CD4-positive, alpha-beta T cell (primary cell): ENCODE measurements around the gene DIP2C. TPM values are rescaled to one million over a fixed set of nuclear protein-coding genes. Genes with fewer than 3 reads are reported as not detected.

Experiments used
- ATAC-seq: fragments of 200-7000 bp; cut with Tn5 transposase; one replicate; pipeline ENCODE4 v1.10.0; 2022; ENCODE audit warnings: mild to moderate bottlenecking; ENCODE audit not compliant: poor library complexity
- CTCF ChIA-PET: fragments of 350-600 bp; sonication (Branson Sonifier 250); formaldehyde crosslinking; loops from one replicate; lab custom pipeline; 2021; ENCODE audit warnings: antibody characterized with exemption, inconsistent platforms; lab: Charles Lee
- POLR2A ChIA-PET: fragments of 350-600 bp; sonication (Branson Sonifier 250); formaldehyde crosslinking; loops from one replicate; lab custom pipeline; 2021; ENCODE audit warnings: antibody characterized with exemption, inconsistent platforms; lab: Charles Lee
- DNase-seq, 14 experiments: peaks; one replicate each; pipeline ENCODE4 v3.0.0-alpha.2; 2013 to 2020; ENCODE audit warnings: mixed read lengths in 2 of 14
- H3K27ac ChIP-seq, 2 donors: one replicate each; pipeline versions ENCODE4 v1.5.1 to v1.7.0; 2013; ENCODE audit warnings: low read length in 2 of 2, low read depth in 1 of 2, mild to moderate bottlenecking in 1 of 2
- H3K27me3 ChIP-seq, 2 experiments: 1 replicate in 1 of 2; 2 replicates in 1 of 2; pipeline versions ENCODE4 v1.6.1 to v1.7.0; 2013; ENCODE audit warnings: low read length in 2 of 2, control low read depth in 1 of 2, mild to moderate bottlenecking in 1 of 2, moderate library complexity in 1 of 2; ENCODE audit not compliant: insufficient read depth in 2 of 2, control insufficient read depth in 1 of 2
- H3K36me3 ChIP-seq: one replicate; pipeline ENCODE4 v1.6.1; 2013; ENCODE audit warnings: low read length, control low read depth; ENCODE audit not compliant: insufficient read depth
- H3K4me1 ChIP-seq: one replicate; pipeline ENCODE4 v1.6.1; 2013; ENCODE audit warnings: low read length, control low read depth; ENCODE audit not compliant: insufficient read depth
- H3K4me3 ChIP-seq: one replicate; pipeline ENCODE4 v1.5.1; 2013; ENCODE audit warnings: mild to moderate bottlenecking, low read length, moderate library complexity
- H3K9me3 ChIP-seq, 2 experiments: 1 replicate in 1 of 2; 2 replicates in 1 of 2; pipeline versions ENCODE4 v1.6.1 to v1.7.0; 2013; ENCODE audit warnings: low read length in 2 of 2, mild to moderate bottlenecking in 2 of 2, control low read depth in 1 of 2, moderate library complexity in 1 of 2; ENCODE audit not compliant: control insufficient read depth in 1 of 2, insufficient read depth in 1 of 2
- H3K27ac Mint-ChIP-seq: one replicate; pipeline ENCODE4 v1.8.0; 2020; ENCODE audit warnings: mixed read lengths
- H3K27me3 Mint-ChIP-seq: one replicate; pipeline ENCODE4 v1.8.0; 2021; ENCODE audit warnings: mixed read lengths
- H3K36me3 Mint-ChIP-seq: one replicate; pipeline ENCODE4 v1.8.0; 2021; ENCODE audit warnings: low read depth, mixed read lengths
- H3K4me1 Mint-ChIP-seq: one replicate; pipeline ENCODE4 v1.8.0; 2021; ENCODE audit warnings: low read depth, mixed read lengths
- H3K4me3 Mint-ChIP-seq: one replicate; pipeline ENCODE4 v1.8.0; 2020; ENCODE audit warnings: mild to moderate bottlenecking, mixed read lengths
- H3K9me3 Mint-ChIP-seq: one replicate; pipeline ENCODE4 v1.8.0; 2020; ENCODE audit warnings: mixed read lengths
- intact Hi-C, 2 experiments: fragments of 100-400 bp; cut with DNase I in 1 of 2; cut with micrococcal nuclease in 1 of 2; formaldehyde crosslinking; loops; one replicate each; pipeline versions ENCODE4 v1.15.1 to v1.9.0; 2023 to 2025; cut with DNase I, micrococcal nuclease
- total RNA-seq, 174 experiments: library from RNA in 2 of 174; stranded (reverse) in 2 of 174; gene quantifications; one replicate each; pipeline ENCODE4 v1.2.3 and lab custom pipeline; 2021 to 2026
- TF ChIP-seq, protein P1 (sequence below): fragments of 200-600 bp; IDR thresholded peaks from one replicate; pipeline ENCODE4 v1.8.0; 2022; ENCODE audit warnings: antibody characterized with exemption, mild to moderate bottlenecking

The DIP2C gene
- total RNA-seq, 2 experiments from 2014 or later = 4.1 TPM

GRCh38 chr10:527416-527815 is 162.1 kb downstream of the DIP2C start:
- Mint-ChIP-seq H3K27ac (no peak overlapping the region), H3K4me3 (no peak overlapping the region), H3K4me1 (no peaks in the 10 kb centered on the region), H3K36me3 (no peaks in the 10 kb centered on the region), H3K27me3 (peaks cover 5% of the 10 kb centered on the region), H3K9me3 (no peaks in the 10 kb centered on the region)
- no peak for ATAC-seq
- CTCF ChIA-PET = no interaction called here
- intact Hi-C loops = no loop called here
- Histone ChIP-seq H3K27ac (no peak overlapping the region), H3K36me3 (no peaks in the 10 kb centered on the region), H3K4me1 (no peaks in the 10 kb centered on the region), H3K27me3 (no peaks in the 10 kb centered on the region), H3K9me3 (no peaks in the 10 kb centered on the region), H3K4me3 (no peak overlapping the region)
- POLR2A ChIA-PET = no interaction called here
- DNase-seq = no peak
- TF ChIP-seq, protein P1, sequence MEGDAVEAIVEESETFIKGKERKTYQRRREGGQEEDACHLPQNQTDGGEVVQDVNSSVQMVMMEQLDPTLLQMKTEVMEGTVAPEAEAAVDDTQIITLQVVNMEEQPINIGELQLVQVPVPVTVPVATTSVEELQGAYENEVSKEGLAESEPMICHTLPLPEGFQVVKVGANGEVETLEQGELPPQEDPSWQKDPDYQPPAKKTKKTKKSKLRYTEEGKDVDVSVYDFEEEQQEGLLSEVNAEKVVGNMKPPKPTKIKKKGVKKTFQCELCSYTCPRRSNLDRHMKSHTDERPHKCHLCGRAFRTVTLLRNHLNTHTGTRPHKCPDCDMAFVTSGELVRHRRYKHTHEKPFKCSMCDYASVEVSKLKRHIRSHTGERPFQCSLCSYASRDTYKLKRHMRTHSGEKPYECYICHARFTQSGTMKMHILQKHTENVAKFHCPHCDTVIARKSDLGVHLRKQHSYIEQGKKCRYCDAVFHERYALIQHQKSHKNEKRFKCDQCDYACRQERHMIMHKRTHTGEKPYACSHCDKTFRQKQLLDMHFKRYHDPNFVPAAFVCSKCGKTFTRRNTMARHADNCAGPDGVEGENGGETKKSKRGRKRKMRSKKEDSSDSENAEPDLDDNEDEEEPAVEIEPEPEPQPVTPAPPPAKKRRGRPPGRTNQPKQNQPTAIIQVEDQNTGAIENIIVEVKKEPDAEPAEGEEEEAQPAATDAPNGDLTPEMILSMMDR = no peak

DNA sequence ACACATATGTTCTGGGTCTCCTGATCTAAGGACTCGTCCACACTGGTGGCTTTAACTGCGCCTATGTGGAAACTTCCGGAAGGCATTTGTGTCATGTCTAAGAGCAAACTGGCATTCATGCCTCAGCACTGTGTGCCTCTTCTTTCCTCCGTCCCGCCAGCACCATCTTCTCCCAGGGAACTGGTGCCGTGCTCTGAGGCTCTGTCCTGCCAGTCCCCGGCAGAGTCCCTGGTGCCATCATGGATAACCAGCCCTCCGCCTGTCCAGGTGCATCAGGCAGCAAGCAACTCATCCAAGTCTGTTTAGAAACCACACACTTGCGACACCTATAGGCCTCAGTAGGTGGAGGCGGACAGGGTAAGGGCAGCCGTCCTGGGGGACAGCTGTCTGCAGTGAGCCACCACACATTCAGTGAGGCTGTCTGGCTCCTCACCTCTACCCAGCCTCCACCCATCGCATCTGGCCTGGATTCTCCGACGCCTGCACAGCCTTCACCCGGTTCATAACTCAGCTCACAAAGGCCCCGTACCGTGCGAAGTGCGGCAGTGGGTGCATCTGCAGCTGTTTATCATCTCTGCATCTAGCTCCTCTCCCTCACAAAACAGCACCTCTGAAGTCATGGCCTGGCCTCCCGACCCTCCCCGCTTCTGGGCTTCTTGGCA is 162.7 kb downstream of the DIP2C start:
- H3K9me3 Mint-ChIP-seq = no peaks in the 10 kb centered on the region
- intact Hi-C loops = no loop called here
- H3K36me3 ChIP-seq = no peaks in the 10 kb centered on the region
- ChIA-PET POLR2A (no interaction called here), CTCF (no interaction called here)
- H3K4me3 Mint-ChIP-seq = no peak overlapping the region
- no peaks in the 10 kb centered on the region for H3K4me1 ChIP-seq
- no peaks in the 10 kb centered on the region for H3K4me1 Mint-ChIP-seq
- peaks cover 6% of the 10 kb centered on the region for H3K27me3 Mint-ChIP-seq
- H3K27me3 ChIP-seq = no peaks in the 10 kb centered on the region
- no peaks in the 10 kb centered on the region for H3K36me3 Mint-ChIP-seq
- DNase-seq (no peak), ATAC-seq (no peak)
- TF ChIP-seq, protein P1 = no peak
- no peaks in the 10 kb centered on the region for H3K9me3 ChIP-seq
- H3K4me3 ChIP-seq = no peak overlapping the region
- H3K27ac ChIP-seq = no peak overlapping the region
- no peak overlapping the region for H3K27ac Mint-ChIP-seq

GRCh38 chr10:525565-526315 is 163.7 kb downstream of the DIP2C start:
- Mint-ChIP-seq H3K27me3 (peaks cover 9% of the 10 kb centered on the region), H3K9me3 (no peaks in the 10 kb centered on the region), H3K27ac (no peak overlapping the region), H3K4me3 (no peak overlapping the region), H3K4me1 (no peaks in the 10 kb centered on the region), H3K36me3 (no peaks in the 10 kb centered on the region)
- H3K36me3 ChIP-seq = no peaks in the 10 kb centered on the region
- no peak overlapping the region for H3K4me3 ChIP-seq
- H3K9me3 ChIP-seq = no peaks in the 10 kb centered on the region
- TF ChIP-seq, protein P1 = no peak
- H3K27ac ChIP-seq = no peak overlapping the region
- intact Hi-C loops = no loop called here
- CTCF ChIA-PET = no interaction called here
- ATAC-seq (no peak), DNase-seq (no peak)
- H3K27me3 ChIP-seq = no peaks in the 10 kb centered on the region
- POLR2A ChIA-PET = no interaction called here
- H3K4me1 ChIP-seq = no peaks in the 10 kb centered on the region
